ENCODE data around the gene CEP19.
"Not testable (repeated sequence)": the region's sequence is repeated elsewhere in the genome, so short reads cannot be mapped to it uniquely, and the experiment has no call there.

The CEP19 gene

GRCh38 chr3:196711838-196712513 is at the start of gene CEP19, which contains the start of gene PIGX:
CEP19 (minus strand) TSS chr3:196712250; CDS start chr3:196708657, 3,593 bp downstream.
PIGX (plus strand) TSS chr3:196712377.
- peaks cover 6 to 21% (median 19%) of the 10 kb centered on the region in 5 donors for H3K4me1 ChIP-seq (ENCODE audit: control insufficient read depth in 5 of 5, insufficient read depth in 5 of 5, low read length in 5 of 5)
- no peaks in the 10 kb centered on the region for H3K36me3 ChIP-seq (ENCODE audit: control insufficient read depth in 5 of 5, insufficient read depth in 5 of 5, low read length in 5 of 5)
- peak within 1 kb of the TSS; percentile 86 for H3K27ac ChIP-seq (ENCODE audit: low read depth, low read length)
- peak within 1 kb of the TSS; percentile 87 to 93 (median 91) for H3K9ac ChIP-seq (ENCODE audit: low read length in 5 of 5)
- H3K4me3 ChIP-seq (ENCODE audit: low read depth in 1 of 5, low read length in 5 of 5) = peak within 1 kb of the TSS; percentile 89 to 93 (median 90)
- H3K9me3 ChIP-seq (ENCODE audit: control insufficient read depth in 5 of 5, low read length in 5 of 5) = no peaks in the 10 kb centered on the region
- peaks cover 0 to 2% (median 0%) of the 10 kb centered on the region in 5 donors for H3K27me3 ChIP-seq (ENCODE audit: control insufficient read depth in 5 of 5, insufficient read depth in 4 of 5, low read length in 5 of 5)

GRCh38 chr3:196757876-196758739 is 46.1 kb upstream of the CEP19 start:
- Histone ChIP-seq H3K9ac (ENCODE audit: low read length in 5 of 5) (no peak overlapping the region), H3K9me3 (ENCODE audit: control insufficient read depth in 5 of 5, low read length in 5 of 5) (peaks cover 0 to 7% (median 6%) of the 10 kb centered on the region in 5 donors), H3K27ac (ENCODE audit: low read depth, low read length) (no peak overlapping the region), H3K4me1 (ENCODE audit: control insufficient read depth in 5 of 5, insufficient read depth in 5 of 5, low read length in 5 of 5) (peaks cover 0 to 15% (median 6%) of the 10 kb centered on the region in 5 donors), H3K4me3 (ENCODE audit: low read depth in 1 of 5, low read length in 5 of 5) (no peak overlapping the region), H3K27me3 (ENCODE audit: control insufficient read depth in 5 of 5, insufficient read depth in 4 of 5, low read length in 5 of 5) (no peaks in the 10 kb centered on the region), H3K36me3 (ENCODE audit: control insufficient read depth in 5 of 5, insufficient read depth in 5 of 5, low read length in 5 of 5) (peaks cover 0 to 9% (median 5%) of the 10 kb centered on the region in 5 donors)

GRCh38 chr3:196756732-196757131 is 44.7 kb upstream of the CEP19 start:
- no peaks in the 10 kb centered on the region for H3K27me3 ChIP-seq (ENCODE audit: control insufficient read depth in 5 of 5, insufficient read depth in 4 of 5, low read length in 5 of 5)
- H3K4me3 ChIP-seq (ENCODE audit: low read depth in 1 of 5, low read length in 5 of 5) = no peak overlapping the region
- peaks cover 0 to 7% (median 6%) of the 10 kb centered on the region in 5 donors for H3K9me3 ChIP-seq (ENCODE audit: control insufficient read depth in 5 of 5, low read length in 5 of 5)
- H3K4me1 ChIP-seq (ENCODE audit: control insufficient read depth in 5 of 5, insufficient read depth in 5 of 5, low read length in 5 of 5) = peaks cover 0 to 15% (median 6%) of the 10 kb centered on the region in 5 donors
- peaks cover 0 to 9% (median 5%) of the 10 kb centered on the region in 5 donors for H3K36me3 ChIP-seq (ENCODE audit: control insufficient read depth in 5 of 5, insufficient read depth in 5 of 5, low read length in 5 of 5)
- no peak overlapping the region for H3K9ac ChIP-seq (ENCODE audit: low read length in 5 of 5)
- H3K27ac ChIP-seq (ENCODE audit: low read depth, low read length) = no peak overlapping the region

- peaks cover 0 to 9% (median 4%) of the 10 kb centered on the region in 5 donors for H3K36me3 ChIP-seq (ENCODE audit: control insufficient read depth in 5 of 5, insufficient read depth in 5 of 5, low read length in 5 of 5)
- H3K4me3 ChIP-seq (ENCODE audit: low read depth in 1 of 5, low read length in 5 of 5) = no peak overlapping the region
- no peaks in the 10 kb centered on the region for H3K27me3 ChIP-seq (ENCODE audit: control insufficient read depth in 5 of 5, insufficient read depth in 4 of 5, low read length in 5 of 5)
- H3K9me3 ChIP-seq (ENCODE audit: control insufficient read depth in 5 of 5, low read length in 5 of 5) = peaks cover 0 to 7% (median 6%) of the 10 kb centered on the region in 5 donors
- peak overlapping the region in 1 of 5 donors; percentile 7 for H3K9ac ChIP-seq (ENCODE audit: low read length in 5 of 5)
- peaks cover 0 to 15% (median 7%) of the 10 kb centered on the region in 5 donors for H3K4me1 ChIP-seq (ENCODE audit: control insufficient read depth in 5 of 5, insufficient read depth in 5 of 5, low read length in 5 of 5)
- no peak overlapping the region for H3K27ac ChIP-seq (ENCODE audit: low read depth, low read length)
Observed at GRCh38 chr3:196754091-196754981, 42.3 kb upstream of the CEP19 start.

GRCh38 chr3:196753201-196753600 is 41.2 kb upstream of the CEP19 start:
- Histone ChIP-seq H3K27me3 (ENCODE audit: control insufficient read depth in 5 of 5, insufficient read depth in 4 of 5, low read length in 5 of 5) (no peaks in the 10 kb centered on the region), H3K36me3 (ENCODE audit: control insufficient read depth in 5 of 5, insufficient read depth in 5 of 5, low read length in 5 of 5) (peaks cover 2 to 9% (median 6%) of the 10 kb centered on the region in 5 donors), H3K9me3 (ENCODE audit: control insufficient read depth in 5 of 5, low read length in 5 of 5) (peaks cover 0 to 7% (median 6%) of the 10 kb centered on the region in 5 donors), H3K9ac (ENCODE audit: low read length in 5 of 5) (no peak overlapping the region), H3K27ac (ENCODE audit: low read depth, low read length) (no peak overlapping the region), H3K4me3 (ENCODE audit: low read depth in 1 of 5, low read length in 5 of 5) (no peak overlapping the region), H3K4me1 (ENCODE audit: control insufficient read depth in 5 of 5, insufficient read depth in 5 of 5, low read length in 5 of 5) (peaks cover 0 to 15% (median 11%) of the 10 kb centered on the region in 5 donors)

GRCh38 chr3:196749125-196749524 is 37.1 kb upstream of the CEP19 start:
- H3K4me1 ChIP-seq (ENCODE audit: control insufficient read depth in 5 of 5, insufficient read depth in 5 of 5, low read length in 5 of 5) = peaks cover 0 to 7% (median 7%) of the 10 kb centered on the region in 5 donors
- H3K36me3 ChIP-seq (ENCODE audit: control insufficient read depth in 5 of 5, insufficient read depth in 5 of 5, low read length in 5 of 5) = peaks cover 0 to 5% (median 3%) of the 10 kb centered on the region in 5 donors
- H3K4me3 ChIP-seq (ENCODE audit: low read depth in 1 of 5, low read length in 5 of 5) = no peak overlapping the region
- no peaks in the 10 kb centered on the region for H3K27me3 ChIP-seq (ENCODE audit: control insufficient read depth in 5 of 5, insufficient read depth in 4 of 5, low read length in 5 of 5)
- H3K27ac ChIP-seq (ENCODE audit: low read depth, low read length) = no peak overlapping the region
- no peaks in the 10 kb centered on the region for H3K9me3 ChIP-seq (ENCODE audit: control insufficient read depth in 5 of 5, low read length in 5 of 5)
- H3K9ac ChIP-seq (ENCODE audit: low read length in 5 of 5) = no peak overlapping the region

- H3K4me1 ChIP-seq (ENCODE audit: control insufficient read depth in 5 of 5, insufficient read depth in 5 of 5, low read length in 5 of 5) = peaks cover 0 to 25% (median 15%) of the 10 kb centered on the region in 5 donors
Observed at GRCh38 chr3:196743569-196743968, 31.5 kb upstream of the CEP19 start.

GRCh38 chr3:196741249-196741889 is 29.3 kb upstream of the CEP19 start:
- Histone ChIP-seq H3K9me3 (ENCODE audit: control insufficient read depth in 5 of 5, low read length in 5 of 5) (peaks cover 0 to 5% (median 0%) of the 10 kb centered on the region in 5 donors), H3K4me3 (ENCODE audit: low read depth in 1 of 5, low read length in 5 of 5) (peak overlapping the region; percentile 81 to 99 (median 89)), H3K36me3 (ENCODE audit: control insufficient read depth in 5 of 5, insufficient read depth in 5 of 5, low read length in 5 of 5) (no peaks in the 10 kb centered on the region), H3K4me1 (ENCODE audit: control insufficient read depth in 5 of 5, insufficient read depth in 5 of 5, low read length in 5 of 5) (peaks cover 0 to 25% (median 15%) of the 10 kb centered on the region in 5 donors), H3K27ac (ENCODE audit: low read depth, low read length) (peak overlapping the region; percentile 100), H3K9ac (ENCODE audit: low read length in 5 of 5) (peak overlapping the region; percentile 88 to 99 (median 99)), H3K27me3 (ENCODE audit: control insufficient read depth in 5 of 5, insufficient read depth in 4 of 5, low read length in 5 of 5) (no peaks in the 10 kb centered on the region)

More at GRCh38 chr3:196743569-196743968, 31.5 kb upstream of the CEP19 start:
- H3K9ac ChIP-seq (ENCODE audit: low read length in 5 of 5); H3K4me3 ChIP-seq (ENCODE audit: low read depth in 1 of 5, low read length in 5 of 5); H3K9me3 ChIP-seq (ENCODE audit: control insufficient read depth in 5 of 5, low read length in 5 of 5); H3K36me3 ChIP-seq (ENCODE audit: control insufficient read depth in 5 of 5, insufficient read depth in 5 of 5, low read length in 5 of 5); H3K27me3 ChIP-seq (ENCODE audit: control insufficient read depth in 5 of 5, insufficient read depth in 4 of 5, low read length in 5 of 5); H3K27ac ChIP-seq (ENCODE audit: low read depth, low read length): not testable (repeated sequence)

All from subcutaneous abdominal adipose tissue (tissue), 5 donors.